Measurements from ENCODE around the gene AUH.

- TF ChIP-seq EZH2phosphoT487 (IDR thresholded peaks at IDR 0.05; ENCODE audit: insufficient read depth, low read depth) (no peak), EZH2 (IDR thresholded peaks at IDR 0.05; ENCODE audit: insufficient read depth, poor library complexity, severe bottlenecking) (no peak)
Measured at GRCh38 chr9:91187311-91187964, 174.3 kb downstream of the AUH start.
